HG03520 (cell line): ENCODE results near the gene FMN1.

ENCODE experiments used
- ATAC-seq: cut with Tn5 transposase; IDR thresholded peaks from one replicate; pipeline ENCODE4 v1.9.1; 2021; ENCODE audit warnings: mild to moderate bottlenecking, moderate library complexity; ENCODE audit not compliant: unreplicated experiment

Gene FMN1

DNA sequence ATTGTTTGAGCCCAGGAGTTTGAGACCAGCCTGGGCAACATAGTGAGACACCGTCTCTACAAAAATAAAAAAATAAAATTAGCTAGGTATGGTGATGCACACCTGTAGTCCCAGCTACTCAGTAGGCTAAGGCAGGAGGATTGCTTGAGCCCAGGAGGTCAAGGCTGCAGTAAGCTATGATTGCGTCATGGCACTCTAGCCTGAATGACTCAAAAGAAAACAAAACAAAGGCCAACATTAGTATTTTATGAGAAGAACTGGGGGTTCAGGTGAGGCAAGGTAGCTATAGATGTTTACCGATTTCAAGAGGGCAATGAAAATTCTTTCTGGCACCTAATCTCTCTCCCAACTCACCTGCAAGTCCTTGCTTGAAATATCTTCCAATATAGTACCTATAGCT, 399.5 kb downstream of the FMN1 start:
- ATAC-seq = no peak

DNA sequence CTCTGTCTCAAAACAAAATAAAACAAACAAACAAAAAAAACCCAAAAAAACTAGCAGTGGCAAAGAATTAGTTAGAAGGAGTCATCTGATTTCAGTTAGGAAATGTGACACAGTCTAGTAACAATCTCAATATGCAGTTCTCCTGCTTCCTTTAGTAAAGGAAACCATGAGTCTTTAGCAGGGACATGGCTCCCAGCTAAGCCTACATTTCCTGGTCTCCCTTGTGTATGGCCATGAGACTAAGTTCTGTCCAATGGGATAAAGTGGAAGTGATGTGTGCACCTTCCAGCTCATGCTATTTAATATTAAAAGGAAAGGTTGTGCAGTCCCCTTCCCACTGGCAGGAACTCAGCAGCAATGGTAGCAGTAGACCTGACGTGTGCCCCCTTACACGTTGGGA, 402.1 kb downstream of the FMN1 start:
- ATAC-seq = no peak

DNA sequence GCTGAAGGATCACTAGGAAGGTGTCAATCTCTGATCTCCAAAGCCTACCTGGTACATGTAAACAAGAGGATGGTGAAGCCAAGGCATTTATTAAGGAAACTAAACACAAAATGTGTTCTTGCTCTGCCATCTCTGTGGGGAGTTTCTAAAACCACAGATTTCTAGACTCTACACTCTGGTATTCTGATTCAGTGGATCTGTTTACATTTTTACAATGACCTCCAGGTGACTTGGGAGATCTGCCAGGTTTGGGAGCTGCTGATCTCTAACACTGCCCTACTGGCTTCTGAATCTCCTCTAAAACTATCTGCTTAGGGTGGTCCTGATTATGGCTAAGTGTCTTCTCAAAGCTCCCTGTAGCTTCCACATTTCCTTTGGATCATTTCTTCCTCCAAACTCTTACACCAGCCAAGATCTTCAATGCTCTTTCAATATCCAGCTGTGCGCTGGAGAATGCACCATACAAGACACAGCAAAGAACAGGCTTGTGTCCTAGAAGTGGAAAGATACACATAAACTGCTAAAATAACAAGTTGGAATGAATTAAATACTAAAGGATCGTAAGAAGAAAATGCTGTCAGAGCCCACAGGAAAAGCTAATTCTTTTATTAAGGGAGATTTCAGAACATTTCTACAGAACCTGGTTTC, 404.0 kb downstream of the FMN1 start:
- ATAC-seq = no peak

DNA sequence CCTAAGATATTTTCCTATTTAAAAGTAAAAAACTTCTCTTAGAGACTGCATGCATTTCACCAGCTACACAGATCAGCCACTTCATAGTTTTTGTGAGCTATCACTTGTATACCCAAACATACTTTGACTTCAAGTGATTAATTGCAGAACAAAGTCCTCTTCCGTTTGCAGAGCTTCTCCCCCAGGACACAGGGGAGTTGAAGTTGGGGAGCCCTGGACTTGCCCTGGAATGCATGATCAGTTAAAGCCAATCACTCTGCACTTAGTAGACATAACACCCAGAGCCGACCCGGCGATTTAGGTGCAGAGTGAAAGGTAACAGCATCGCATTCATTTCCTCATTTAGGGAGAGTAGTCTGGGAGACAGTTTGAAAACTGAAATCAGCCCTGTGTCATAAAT, 406.6 kb downstream of the FMN1 start:
- ATAC-seq = no peak

DNA sequence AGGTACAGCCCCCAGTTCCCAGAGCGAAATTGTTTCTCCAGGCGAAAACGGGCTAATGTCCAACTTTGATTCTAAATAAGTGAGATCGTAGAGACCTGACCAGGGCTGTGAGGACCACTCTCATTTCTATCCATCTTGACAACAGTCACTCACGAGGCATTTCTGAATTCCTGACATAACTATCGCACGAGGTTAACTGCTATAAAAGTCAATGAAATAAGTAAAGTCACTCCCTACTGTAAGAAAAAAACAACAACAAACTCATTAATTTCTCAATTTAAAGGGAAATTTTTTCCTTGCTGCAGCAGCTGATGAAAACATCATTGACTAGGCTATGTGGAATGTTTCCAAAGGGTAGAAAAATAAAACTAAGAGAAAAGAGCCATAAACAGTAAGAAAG, 407.6 kb downstream of the FMN1 start:
- no peak for ATAC-seq

DNA sequence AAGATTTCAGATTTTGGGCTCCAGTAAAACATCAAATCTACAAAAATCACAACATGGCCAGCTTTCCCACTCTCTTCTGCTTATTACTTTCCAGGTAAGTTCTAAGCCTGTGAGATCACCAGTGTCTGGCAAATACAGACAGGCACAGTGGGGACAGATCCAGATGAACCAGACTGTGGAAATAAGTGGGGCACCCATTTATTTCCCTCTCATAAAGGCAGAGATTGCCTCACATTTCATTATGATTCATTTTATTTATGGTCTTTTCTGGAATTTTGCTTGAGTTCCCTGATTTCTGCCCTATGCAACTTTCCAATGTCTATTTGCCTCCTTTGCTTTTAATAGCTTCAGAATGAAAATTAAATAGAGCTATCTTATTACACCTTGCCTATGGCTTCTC, 409.9 kb downstream of the FMN1 start:
- ATAC-seq = no peak

DNA sequence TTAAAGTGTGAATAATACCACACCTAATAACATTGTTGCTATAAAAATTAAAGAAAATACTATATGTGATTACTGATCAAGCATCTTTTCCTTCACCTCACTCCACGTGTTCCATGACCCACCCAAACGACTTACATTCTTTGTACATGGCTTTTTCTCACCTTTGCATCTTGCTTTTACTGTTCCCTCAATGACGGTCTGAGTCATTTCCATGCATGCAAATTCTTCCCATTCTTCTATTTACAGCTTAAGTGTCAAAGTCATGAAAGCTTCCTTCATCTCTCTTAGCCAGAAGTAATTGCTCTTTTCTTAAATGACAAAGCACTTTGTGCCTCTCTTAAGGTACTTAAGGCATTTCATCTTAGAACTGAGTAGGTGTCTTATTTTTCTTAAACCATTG, 412.7 kb downstream of the FMN1 start:
- no peak for ATAC-seq

DNA sequence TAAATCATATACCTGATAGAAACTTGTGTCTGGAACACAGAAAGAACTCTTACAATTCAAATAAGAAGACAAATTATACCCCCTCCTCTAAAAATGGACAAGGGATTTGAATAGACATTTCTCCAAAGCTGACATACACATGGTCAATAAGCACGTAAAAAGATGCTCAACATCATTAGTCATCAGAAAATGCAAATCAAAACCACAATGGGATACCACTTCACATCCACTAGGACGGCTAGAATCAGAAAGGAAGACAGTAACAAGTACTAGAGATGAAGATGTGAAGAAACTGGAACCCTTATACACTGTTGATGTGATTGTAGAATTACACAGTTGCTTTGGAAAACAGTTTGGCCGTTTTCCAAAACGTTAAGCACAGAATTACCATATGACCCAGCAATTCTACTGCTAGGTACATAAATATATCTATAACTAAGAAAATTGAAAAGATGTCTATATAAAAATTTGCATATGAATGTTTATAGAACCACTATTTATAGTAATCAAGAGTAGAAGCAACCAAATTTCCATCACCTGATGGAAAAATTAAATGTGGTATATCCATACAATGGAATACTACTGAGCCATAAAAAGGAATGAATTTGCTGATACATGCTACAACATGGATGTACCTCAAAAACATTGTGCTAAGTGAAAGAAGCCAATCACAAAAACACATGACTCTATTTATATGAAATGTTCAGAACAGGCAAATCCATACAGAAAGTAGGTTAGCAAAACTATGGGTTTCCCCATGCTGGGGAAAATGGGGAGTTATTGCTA, 415.9 kb downstream of the FMN1 start:
- no peak for ATAC-seq

DNA sequence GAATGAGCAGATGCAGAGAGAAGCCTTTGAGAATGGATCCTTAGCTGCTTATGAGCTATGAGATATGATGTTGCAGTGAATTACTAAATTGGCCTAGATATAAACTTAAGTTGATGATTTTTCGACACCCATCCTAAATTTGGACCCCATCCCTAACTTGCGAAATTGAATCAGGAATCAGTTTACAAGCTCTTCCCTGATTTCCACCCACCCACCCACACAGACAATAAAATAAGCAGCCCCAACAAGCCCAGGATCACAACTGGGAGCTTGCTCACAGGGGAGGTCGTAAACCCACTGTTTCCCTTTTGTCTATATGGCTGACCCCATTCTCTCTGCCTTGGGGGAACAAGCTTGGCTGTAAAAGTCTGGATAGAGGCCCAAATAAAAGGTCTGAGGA, 419.4 kb downstream of the FMN1 start:
- no peak for ATAC-seq

DNA sequence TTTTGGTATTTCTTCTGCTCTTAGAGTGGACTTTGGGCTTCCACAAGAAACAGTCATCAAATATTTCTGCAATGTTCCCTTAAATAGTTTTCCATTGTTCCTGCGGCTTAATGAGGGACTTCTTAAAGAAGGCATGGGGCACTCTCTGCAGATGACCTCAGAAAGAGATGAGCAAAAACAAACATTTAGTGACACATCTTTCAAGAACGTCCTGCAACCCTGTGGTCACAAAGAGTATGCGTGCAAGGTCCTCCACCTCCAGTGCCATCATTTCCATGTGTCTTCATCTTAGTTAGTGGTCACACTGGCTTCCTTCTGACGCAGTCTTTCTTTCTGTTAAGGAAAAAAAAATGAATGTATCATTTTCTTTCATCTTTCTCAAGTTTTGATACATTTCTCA, 420.5 kb downstream of the FMN1 start:
- no peak for ATAC-seq

DNA sequence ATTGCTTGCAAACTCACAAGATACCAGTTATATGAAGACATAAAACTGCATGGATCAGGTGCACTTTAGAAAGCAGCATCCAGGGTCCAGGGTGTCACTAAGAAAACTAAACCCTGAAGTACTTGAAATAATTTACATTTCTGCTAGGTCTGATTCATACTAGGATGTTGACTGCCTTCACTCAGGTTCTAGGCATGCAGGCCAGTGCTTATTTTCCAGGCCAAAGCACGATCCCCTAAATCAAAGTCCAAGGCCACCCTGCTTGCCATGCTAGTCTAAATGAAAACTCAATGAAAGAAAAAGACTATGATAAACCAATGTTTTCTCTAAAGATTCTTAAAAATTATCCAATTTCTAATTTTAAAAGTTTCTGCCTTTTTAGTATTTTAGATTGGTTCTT, 427.3 kb downstream of the FMN1 start:
- no peak for ATAC-seq

DNA sequence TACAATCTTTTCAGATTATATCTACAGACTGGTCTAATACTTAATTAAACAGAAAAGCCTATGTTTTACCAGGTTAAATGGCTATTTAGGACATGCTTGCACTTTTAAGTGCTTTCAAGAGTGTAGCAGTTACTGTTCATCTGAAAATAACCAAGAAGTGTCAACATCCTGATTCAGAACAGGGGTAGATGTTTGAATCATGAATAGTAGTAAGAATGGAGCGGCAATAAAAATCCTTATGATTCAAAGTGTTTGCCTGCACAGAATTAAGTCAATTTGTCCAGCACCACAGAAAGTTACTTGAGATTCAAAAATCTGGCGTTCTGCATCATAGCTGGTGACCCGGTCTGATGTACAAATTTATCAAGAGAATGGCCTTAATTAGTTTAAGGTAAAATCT, 428.4 kb downstream of the FMN1 start:
- no peak for ATAC-seq

DNA sequence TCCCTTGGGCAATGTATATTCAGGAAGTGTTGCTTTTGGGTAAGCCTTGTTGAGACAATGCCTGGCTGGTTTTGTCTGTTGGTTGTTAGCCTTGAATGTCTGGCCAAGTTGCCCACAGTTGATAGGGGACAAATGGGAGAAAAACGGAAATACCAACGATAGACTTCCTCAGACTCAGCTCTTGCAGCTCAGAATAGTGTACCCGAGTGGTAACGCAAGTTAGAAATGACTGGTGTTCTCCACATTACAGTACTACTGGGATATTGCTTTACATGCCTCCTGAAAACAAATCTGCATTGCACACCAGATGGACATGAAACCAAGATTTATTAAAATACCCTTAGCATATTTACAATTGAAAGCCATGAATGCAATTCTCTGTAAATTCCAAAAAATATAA, 429.3 kb downstream of the FMN1 start:
- ATAC-seq = no peak

DNA sequence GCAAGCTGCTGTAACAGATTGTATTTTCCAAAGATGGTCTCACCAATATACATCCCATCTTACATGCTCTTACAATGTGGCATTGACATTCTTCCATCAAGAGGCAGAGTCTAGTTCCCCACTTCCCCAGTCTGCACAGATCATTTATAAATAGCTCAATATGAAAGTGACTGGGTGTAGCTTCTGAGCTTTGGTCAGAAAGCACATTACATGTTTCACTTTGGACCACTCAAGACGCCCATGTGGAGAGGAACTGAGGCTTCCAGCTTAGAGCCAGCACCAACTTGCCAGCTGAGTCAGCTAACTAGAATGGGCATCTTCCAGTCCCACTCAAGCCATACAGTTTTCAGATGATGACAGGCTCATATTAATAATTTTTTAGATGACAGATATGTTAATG, 431.2 kb downstream of the FMN1 start:
- peak; percentile 77 for ATAC-seq

DNA sequence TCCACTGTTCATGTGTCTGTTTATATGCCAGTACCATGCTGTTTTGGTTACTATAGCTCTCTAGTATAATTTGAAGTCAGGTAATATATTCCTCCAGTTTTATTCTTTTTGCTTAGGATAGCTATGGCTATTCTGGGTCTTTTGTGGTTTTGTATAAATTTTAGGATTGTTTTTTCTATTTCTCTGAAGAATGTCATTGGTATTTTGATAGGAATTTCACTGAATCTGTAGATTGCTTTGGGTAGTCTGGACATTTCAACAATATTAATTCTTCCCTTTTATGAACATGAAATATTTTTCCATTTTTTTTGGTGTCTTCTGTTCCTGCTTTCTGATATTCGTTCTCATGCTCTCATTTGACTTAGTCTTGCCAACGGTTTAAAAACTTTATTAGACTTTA, 437.1 kb downstream of the FMN1 start:
- no peak for ATAC-seq

DNA sequence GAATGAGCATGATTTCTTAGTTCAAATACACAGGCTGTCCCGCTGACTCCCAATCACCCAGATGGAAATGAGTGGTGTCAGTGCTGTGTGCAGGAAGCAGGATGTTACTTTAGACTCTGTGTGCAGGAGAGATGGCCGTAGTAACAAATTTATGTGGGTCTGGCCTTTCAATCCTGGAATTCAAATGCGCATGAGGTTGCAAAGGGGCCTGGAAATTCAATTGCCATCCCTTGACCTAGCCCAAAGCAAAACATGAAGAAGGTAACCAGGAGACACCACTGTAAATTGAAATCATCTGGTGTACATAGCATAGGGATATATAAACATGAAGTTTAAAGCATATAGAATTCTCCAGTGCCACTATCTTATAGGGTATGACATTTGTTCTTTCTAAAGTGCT, 443.5 kb downstream of the FMN1 start:
- ATAC-seq = no peak

DNA sequence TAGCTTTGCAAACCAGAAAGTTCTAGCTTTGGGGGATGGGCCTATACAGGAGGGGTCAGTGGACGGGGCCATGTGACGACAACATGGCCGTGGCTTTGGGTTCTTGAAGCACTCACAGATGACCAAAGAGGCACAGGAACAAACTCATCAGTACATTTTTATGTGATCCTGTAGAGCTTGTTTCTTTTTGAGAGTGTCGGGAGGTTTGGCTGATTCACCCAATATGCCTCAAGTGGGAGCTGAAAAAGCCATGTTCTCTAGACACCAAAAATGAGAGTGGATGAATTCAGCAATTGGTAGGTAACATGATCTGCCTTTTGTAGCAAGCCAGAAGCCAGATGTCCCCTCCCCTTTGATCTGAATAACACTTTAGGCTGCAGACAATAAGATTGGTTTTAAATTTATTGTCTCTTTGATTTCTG, 446.6 kb downstream of the FMN1 start:
- no peak for ATAC-seq

DNA sequence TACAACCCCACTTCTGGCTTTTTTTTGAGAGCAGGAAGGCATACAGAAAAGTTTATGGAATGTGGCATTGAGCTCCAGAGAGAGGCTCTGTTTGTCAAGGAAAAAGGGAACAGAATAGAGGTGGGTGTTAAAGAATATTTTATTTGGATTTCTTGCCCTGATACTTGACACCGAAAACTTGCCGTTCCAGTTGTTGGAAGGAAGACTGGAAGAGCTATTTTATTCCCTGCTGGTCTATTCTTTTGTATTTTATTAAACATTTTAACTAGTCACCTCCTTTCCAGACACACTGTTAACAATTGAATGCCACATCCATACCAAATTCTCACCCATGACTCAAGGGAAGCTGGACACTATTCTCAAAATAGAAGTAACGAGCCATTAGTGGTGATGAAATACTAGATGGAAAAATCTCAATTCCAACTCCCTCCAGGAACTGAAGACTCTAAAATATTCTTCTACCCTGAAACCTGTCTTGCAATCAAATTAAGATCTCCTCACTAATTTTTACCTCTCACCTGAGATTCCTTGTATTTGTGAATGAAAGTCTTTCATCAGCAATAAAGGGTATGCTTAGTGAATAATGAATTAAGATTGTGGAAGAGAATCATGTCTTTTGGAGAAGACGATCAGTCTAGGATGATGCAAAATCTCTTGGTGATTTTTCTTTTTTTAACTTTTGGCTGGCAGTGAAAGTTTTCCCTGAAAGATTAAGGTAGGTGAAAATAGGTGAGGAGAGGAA, 448.2 kb downstream of the FMN1 start:
- no peak for ATAC-seq

DNA sequence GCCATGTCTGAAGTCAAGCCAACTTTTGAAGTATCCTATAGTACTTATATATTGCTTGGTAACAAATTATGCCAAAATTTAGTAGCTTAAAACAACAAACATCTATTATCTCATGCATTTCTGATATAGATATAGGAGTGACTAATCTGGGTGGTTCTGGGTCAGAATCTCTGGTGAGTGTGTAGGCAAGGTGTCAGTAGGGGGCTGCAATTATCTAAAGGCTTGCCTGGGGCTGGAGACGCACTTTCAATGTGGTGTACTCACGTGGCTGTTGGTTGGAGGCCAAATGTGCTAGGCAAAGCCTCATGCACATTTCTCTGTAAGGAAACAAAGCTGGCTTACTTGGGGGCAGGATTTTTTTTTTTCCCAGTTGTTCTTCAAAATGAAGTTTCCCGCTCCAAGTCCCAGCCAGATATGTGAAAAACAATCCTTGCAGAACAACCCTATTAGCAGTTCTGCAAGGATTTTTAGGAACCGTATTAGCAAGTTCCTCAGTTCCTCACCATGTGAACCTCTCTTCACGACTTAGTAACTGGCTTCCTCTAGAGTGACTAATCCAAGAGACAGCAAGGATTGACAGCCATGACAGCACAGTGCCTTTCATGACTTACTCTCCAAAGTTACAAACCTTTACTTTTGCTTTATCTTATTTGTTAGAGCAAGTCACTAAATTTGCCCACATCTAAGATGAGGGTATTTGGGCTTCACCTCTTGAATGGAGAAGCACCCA, 450.9 kb downstream of the FMN1 start:
- ATAC-seq = no peak

DNA sequence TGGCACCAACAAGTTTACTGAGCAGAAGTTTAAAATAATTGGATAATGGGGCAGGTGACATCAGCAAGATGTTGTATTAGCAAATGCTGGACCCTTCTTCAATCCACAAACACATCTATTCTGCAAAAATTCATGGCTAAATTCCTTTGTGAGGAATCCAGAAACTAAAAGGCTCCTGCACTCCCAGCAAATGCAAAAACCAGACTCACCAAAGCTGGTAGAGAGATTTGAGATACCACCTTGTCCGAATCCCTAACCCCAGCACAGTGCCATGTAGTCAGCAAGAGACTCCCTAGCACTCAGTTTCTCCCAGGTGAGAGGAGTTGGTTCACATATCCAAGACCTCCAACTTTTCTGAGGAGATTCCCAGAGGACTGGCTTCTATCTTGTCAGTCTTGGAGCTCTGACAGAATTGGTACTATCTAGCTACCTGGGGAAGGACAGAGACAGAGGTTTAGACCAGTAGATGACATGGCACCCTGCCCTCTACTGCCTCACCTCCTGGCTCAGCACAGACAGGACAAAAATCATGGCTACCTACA, 454.9 kb downstream of the FMN1 start:
- no peak for ATAC-seq

DNA sequence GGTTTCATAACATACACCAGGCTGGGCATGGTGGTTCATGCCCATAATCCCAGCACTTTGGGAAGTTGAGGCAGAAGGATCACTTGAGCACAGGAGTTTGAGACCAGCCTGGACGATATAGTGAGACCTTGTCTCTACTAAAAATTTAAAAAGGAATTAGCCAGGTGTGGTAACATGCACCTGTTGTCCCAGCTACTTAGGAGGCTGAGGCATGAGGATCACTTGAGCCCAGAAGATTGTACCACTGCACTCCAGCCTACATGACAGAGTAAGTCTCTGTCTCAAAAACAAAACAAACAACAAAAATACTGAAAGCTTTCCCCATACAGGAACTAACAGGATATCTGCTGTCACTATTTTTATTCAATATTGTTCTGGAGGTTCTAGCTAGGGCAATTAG, 455.8 kb downstream of the FMN1 start:
- ATAC-seq = no peak
